ENCODE measurements around the gene ECSCR.

DNA sequence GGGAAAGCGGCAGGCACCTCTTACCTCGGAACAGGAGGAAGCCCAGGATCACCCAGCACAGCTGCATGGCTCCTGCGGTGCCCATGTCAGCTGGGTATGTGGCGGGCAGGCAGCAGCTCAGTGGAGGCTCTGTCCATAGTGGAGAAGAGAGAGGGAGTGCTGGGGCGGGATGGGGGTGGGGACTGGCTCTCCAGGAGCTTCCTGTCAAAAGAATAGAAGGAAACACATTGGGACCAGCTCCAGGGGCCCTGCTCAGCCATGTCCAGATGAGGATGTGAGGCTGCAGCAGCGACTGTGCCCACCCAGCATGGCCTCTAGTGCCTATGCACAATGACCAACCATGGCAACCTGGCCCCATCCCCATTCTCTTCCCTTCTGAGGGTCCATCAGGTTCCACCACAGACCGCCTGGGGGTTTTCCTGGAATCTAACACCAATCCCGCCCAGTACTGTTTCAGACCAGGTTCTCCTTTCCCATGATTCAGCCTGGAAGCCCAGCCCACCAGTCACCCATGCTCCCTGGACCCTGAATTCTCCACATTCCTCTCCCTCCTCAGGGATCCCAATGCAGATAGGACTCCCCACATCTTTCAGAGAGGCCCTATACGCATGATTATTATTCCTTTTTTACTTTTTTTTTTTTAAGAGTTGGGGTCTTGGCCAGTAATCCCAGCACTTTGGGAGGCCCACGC, at the start of gene ECSCR:
- TF ChIP-seq CTCF (IDR thresholded peaks at IDR 0.05), result no peak
- TF ChIP-seq ZFX (IDR thresholded peaks at IDR 0.05; ENCODE audit: borderline replicate concordance), result no peak
